Transverse colon (tissue), 4 donors: ENCODE data around the gene MACROH2A2. TPM values are rescaled to one million over a fixed set of nuclear protein-coding genes. Genes with fewer than 3 reads are reported as not detected.

ENCODE experiments used
- DNase-seq: peaks from one replicate; pipeline ENCODE4 v3.0.0-alpha.2; 2019
- H3K27ac ChIP-seq, 4 donors: fragments of 200-600 bp; sonication (generic); 2 replicates each; pipeline ENCODE4 v1.5.1; 2016 to 2018; ENCODE audit warnings: inconsistent platforms in 4 of 4
- H3K27me3 ChIP-seq: fragments of 200-600 bp; sonication (generic); 2 replicates; pipeline ENCODE4 v1.5.1; 2017; ENCODE audit warnings: inconsistent platforms
- H3K36me3 ChIP-seq, 4 donors: fragments of 200-600 bp; sonication (generic); 2 replicates each; pipeline ENCODE4 v1.5.1; 2017 to 2019; ENCODE audit warnings: inconsistent platforms in 4 of 4
- H3K4me1 ChIP-seq, 4 donors: fragments of 200-600 bp; sonication (generic); 2 replicates each; pipeline ENCODE4 v1.5.1; 2017 to 2020; ENCODE audit warnings: inconsistent platforms in 4 of 4
- H3K4me3 ChIP-seq, 4 donors: fragments of 200-600 bp; sonication (generic); 1 replicate in 1 of 4; 2 replicates in 3 of 4; pipeline versions ENCODE4 v1.5.1 to v1.6.1; 2017 to 2019; ENCODE audit warnings: inconsistent platforms in 4 of 4
- H3K9me3 ChIP-seq, 2 donors: fragments of 200-600 bp; sonication (generic); 2 replicates each; pipeline ENCODE4 v1.5.1; 2017 to 2019; ENCODE audit warnings: inconsistent platforms in 2 of 2
- CTCF ChIP-seq, 5 experiments: fragments of 200-600 bp in 3 of 5; fragments of 450-650 bp in 2 of 5; sonication (generic) in 3 of 5; IDR thresholded peaks; 1 replicate in 2 of 5; 2 replicates in 3 of 5; pipeline ENCODE4 v1.5.1; 2016 to 2017; ENCODE audit warnings: antibody characterized with exemption in 5 of 5, inconsistent platforms in 3 of 5, mild to moderate bottlenecking in 2 of 5, moderate library complexity in 1 of 5
- EP300 ChIP-seq: sonication (generic); formaldehyde crosslinking; IDR thresholded peaks from one replicate; pipeline ENCODE4 v1.6.1; 2017; ENCODE audit warnings: antibody characterized with exemption, low read depth
- POLR2A ChIP-seq: fragments of 450-650 bp; IDR thresholded peaks from one replicate; pipeline ENCODE4 v1.6.1; 2016; ENCODE audit warnings: antibody characterized with exemption, mild to moderate bottlenecking, moderate library complexity
- POLR2AphosphoS5 ChIP-seq, 3 donors: sonication (generic); formaldehyde crosslinking; IDR thresholded peaks; one replicate each; pipeline ENCODE4 v1.6.1; 2016; ENCODE audit warnings: antibody characterized with exemption in 3 of 3
- WGBS, 2 donors: methylation state at CpG; one replicate each; pipeline ENCODE4 v1.1.5; 2018; ENCODE audit warnings: low coverage in 1 of 2; 5-methylcytosine and 5-hydroxymethylcytosine counted together
- in situ Hi-C, 4 donors: fragments of 200-750 bp; cut with MboI; loops; one replicate each; pipeline versions ENCODE4 v1.15.0 to v1.15.1; 2017; ENCODE audit warnings: low sequenced_read_pairs in 3 of 4, low pct_ligation_motif_present in 1 of 4, low pct_unique_long_range_greater_than_20kb in 1 of 4
- intact Hi-C: fragments of 100-400 bp; cut with DNase I; formaldehyde crosslinking; loops from one replicate; pipeline ENCODE4 v1.15.1; 2023; ENCODE audit warnings: low total_unique reads
- total RNA-seq, 4 donors: library from RNA; depleted of rRNA; stranded (reverse); fragments of >200 nt; gene quantifications; one replicate each; pipeline ENCODE4 v1.1.0, GENCODE V29; 2016

The MACROH2A2 gene
- total RNA-seq, 4 donors from 2014 or later = 1.6 to 8.6 (median 7.8) TPM

- H3K27ac ChIP-seq = no peak overlapping the region
- DNase-seq = no peak
- no peaks in the 10 kb centered on the region for H3K9me3 ChIP-seq
- intact Hi-C loops = no loop called here
- H3K4me1 ChIP-seq = no peaks in the 10 kb centered on the region
- 78% methylated on average over 22 of the region's 22 CpGs; no CpG with 5 or more reads in 1 of the 2 donors for WGBS, 2 donors
- H3K4me3 ChIP-seq = no peak overlapping the region
- H3K27me3 ChIP-seq = no peaks in the 10 kb centered on the region
- H3K36me3 ChIP-seq = peaks cover 0 to 9% (median 0%) of the 10 kb centered on the region in 4 donors
- in situ Hi-C loops = no loop called here
- TF ChIP-seq POLR2A (no peak), CTCF (IDR thresholded peaks at IDR 0.05) (peak in 4 of 5 experiments; percentile 11 to 28 (median 16)), POLR2AphosphoS5 (IDR thresholded peaks at IDR 0.05) (no peak), EP300 (no peak)
These were observed 54.5 kb downstream of the MACROH2A2 start for GRCh38 chr10:70106958-70107791.

- Histone ChIP-seq H3K4me1 (no peaks in the 10 kb centered on the region), H3K4me3 (no peak overlapping the region), H3K9me3 (no peaks in the 10 kb centered on the region), H3K27me3 (no peaks in the 10 kb centered on the region), H3K27ac (no peak overlapping the region), H3K36me3 (peaks cover 0 to 9% (median 3%) of the 10 kb centered on the region in 4 donors)
- 87% methylated on average over 17 of the region's 18 CpGs; no CpG with 5 or more reads in 1 of the 2 donors for WGBS, 2 donors
- TF ChIP-seq POLR2A (no peak), POLR2AphosphoS5 (IDR thresholded peaks at IDR 0.05) (no peak), EP300 (no peak), CTCF (IDR thresholded peaks at IDR 0.05) (no peak)
- in situ Hi-C loops = no loop called here
- intact Hi-C loops = no loop called here
- no peak for DNase-seq
These were observed 56.6 kb downstream of the MACROH2A2 start for GRCh38 chr10:70109064-70109729.

- Histone ChIP-seq H3K9me3 (no peaks in the 10 kb centered on the region), H3K27ac (no peak overlapping the region), H3K4me1 (no peaks in the 10 kb centered on the region), H3K27me3 (no peaks in the 10 kb centered on the region), H3K36me3 (peaks cover 0 to 13% (median 6%) of the 10 kb centered on the region in 4 donors), H3K4me3 (no peak overlapping the region)
- WGBS, 2 donors = 96 to 97% methylated on average over 6 to 22 of the region's 22 CpGs
- DNase-seq = no peak
- TF ChIP-seq CTCF (IDR thresholded peaks at IDR 0.05) = no peak
- TF ChIP-seq POLR2AphosphoS5 (IDR thresholded peaks at IDR 0.05) = no peak
- TF ChIP-seq POLR2A = no peak
- no peak for TF ChIP-seq EP300
- intact Hi-C loops = no loop called here
- in situ Hi-C loops = no loop called here
These were observed 58.9 kb downstream of the MACROH2A2 start for GRCh38 chr10:70111496-70111895.

- no peaks in the 10 kb centered on the region for H3K9me3 ChIP-seq
- H3K4me1 ChIP-seq = no peaks in the 10 kb centered on the region
- TF ChIP-seq POLR2A = no peak
- TF ChIP-seq EP300 = no peak
- no peak for TF ChIP-seq CTCF (IDR thresholded peaks at IDR 0.05)
- TF ChIP-seq POLR2AphosphoS5 (IDR thresholded peaks at IDR 0.05) = no peak
- no peak overlapping the region for H3K27ac ChIP-seq
- H3K4me3 ChIP-seq = no peak overlapping the region
- no peak for DNase-seq
- intact Hi-C loops (no loop called here), in situ Hi-C loops (no loop called here)
- H3K27me3 ChIP-seq = no peaks in the 10 kb centered on the region
- 92 to 95% methylated on average over 7 to 8 of the region's 8 CpGs for WGBS, 2 donors
- peaks cover 0 to 13% (median 6%) of the 10 kb centered on the region in 4 donors for H3K36me3 ChIP-seq
These were observed 59.4 kb downstream of the MACROH2A2 start for GRCh38 chr10:70112071-70112470.
